Neutrophil (primary cell): ENCODE results near the gene ELOB.

ENCODE experiments used
- H3K27ac ChIP-seq: fragments of 200-600 bp; sonication (generic); 2 replicates; pipeline ENCODE4 v1.5.1; 2016; ENCODE audit warnings: mild to moderate bottlenecking, moderate library complexity
- H3K27me3 ChIP-seq: fragments of 200-600 bp; sonication (generic); 2 replicates; pipeline ENCODE4 v1.6.0; 2016; ENCODE audit warnings: mild to moderate bottlenecking
- H3K36me3 ChIP-seq: fragments of 200-600 bp; sonication (generic); 2 replicates; pipeline ENCODE4 v1.5.1; 2017
- H3K4me1 ChIP-seq, 2 experiments: fragments of 200-600 bp in 1 of 2; sonication (generic) in 1 of 2; 1 replicate in 1 of 2; 2 replicates in 1 of 2; pipeline versions ENCODE4 v1.5.1 to v1.6.1; 2013 to 2016; ENCODE audit warnings: low read depth in 1 of 2, low read length in 1 of 2, mild to moderate bottlenecking in 1 of 2, moderate library complexity in 1 of 2; ENCODE audit not compliant: control insufficient read depth in 1 of 2, insufficient read depth in 1 of 2
- H3K4me3 ChIP-seq, 2 experiments: fragments of 200-600 bp in 1 of 2; sonication (generic) in 1 of 2; 1 replicate in 1 of 2; 2 replicates in 1 of 2; pipeline ENCODE4 v1.5.1; 2013 to 2016; ENCODE audit warnings: low read depth in 1 of 2, low read length in 1 of 2, mild to moderate bottlenecking in 1 of 2, moderate library complexity in 1 of 2
- H3K9me3 ChIP-seq: fragments of 200-600 bp; sonication (generic); 2 replicates; pipeline ENCODE4 v1.5.1; 2016
- TF ChIP-seq, protein P1 (sequence below): fragments of 200-600 bp; sonication (generic); IDR thresholded peaks from 2 replicates; pipeline ENCODE4 v1.5.1; 2016; ENCODE audit warnings: antibody characterized with exemption

The ELOB gene

GRCh38 chr16:2775131-2775716 lies 1.9 kb downstream of the ELOB start:
- H3K27me3 ChIP-seq, result no peaks in the 10 kb centered on the region
- no peak overlapping the region for H3K4me3 ChIP-seq
- peak overlapping the region; percentile 62 for H3K27ac ChIP-seq
- peaks cover 30 to 33% of the 10 kb centered on the region in 2 experiments for H3K4me1 ChIP-seq
- H3K36me3 ChIP-seq, result peaks cover 50% of the 10 kb centered on the region
- H3K9me3 ChIP-seq, result no peaks in the 10 kb centered on the region
- TF ChIP-seq, protein P1, sequence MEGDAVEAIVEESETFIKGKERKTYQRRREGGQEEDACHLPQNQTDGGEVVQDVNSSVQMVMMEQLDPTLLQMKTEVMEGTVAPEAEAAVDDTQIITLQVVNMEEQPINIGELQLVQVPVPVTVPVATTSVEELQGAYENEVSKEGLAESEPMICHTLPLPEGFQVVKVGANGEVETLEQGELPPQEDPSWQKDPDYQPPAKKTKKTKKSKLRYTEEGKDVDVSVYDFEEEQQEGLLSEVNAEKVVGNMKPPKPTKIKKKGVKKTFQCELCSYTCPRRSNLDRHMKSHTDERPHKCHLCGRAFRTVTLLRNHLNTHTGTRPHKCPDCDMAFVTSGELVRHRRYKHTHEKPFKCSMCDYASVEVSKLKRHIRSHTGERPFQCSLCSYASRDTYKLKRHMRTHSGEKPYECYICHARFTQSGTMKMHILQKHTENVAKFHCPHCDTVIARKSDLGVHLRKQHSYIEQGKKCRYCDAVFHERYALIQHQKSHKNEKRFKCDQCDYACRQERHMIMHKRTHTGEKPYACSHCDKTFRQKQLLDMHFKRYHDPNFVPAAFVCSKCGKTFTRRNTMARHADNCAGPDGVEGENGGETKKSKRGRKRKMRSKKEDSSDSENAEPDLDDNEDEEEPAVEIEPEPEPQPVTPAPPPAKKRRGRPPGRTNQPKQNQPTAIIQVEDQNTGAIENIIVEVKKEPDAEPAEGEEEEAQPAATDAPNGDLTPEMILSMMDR, result no peak

DNA sequence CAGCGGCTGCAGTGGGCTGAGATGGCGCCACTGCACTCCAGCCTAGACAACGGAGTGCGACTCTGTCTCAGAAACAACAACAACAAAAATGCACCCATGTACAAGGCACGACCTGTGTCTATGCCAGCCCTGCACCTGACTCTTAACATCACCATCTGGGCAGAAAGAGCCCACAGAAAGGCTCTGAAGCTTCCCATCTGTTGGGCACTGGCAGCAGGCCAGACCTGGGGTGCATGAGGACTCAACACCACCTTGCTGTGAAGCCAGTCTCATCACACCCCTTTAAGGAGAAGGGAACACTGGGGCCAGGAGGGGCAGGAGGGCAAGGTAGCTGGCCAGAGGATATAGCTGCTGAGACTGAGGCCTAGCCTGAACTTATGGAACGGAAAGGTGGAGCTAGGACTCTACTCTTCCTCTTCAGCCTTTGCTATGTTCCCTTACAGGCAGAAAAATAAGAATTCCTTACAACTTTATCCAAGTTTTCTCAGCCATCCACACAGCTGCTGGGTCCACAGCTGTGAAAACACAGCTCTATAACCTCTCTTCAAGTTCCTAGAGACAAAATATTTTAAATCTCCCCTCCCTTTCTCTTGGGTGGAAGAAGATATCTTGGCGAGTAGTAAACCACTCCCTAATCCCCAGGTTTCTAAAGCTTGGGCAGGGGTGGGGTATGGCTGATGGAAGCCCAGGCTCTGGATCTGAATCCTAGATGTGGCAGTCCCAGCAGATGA lies 2.8 kb downstream of the ELOB start:
- Histone ChIP-seq H3K27ac (peak overlapping the region; percentile 62), H3K36me3 (peaks cover 59% of the 10 kb centered on the region), H3K4me1 (peaks cover 30 to 33% of the 10 kb centered on the region in 2 experiments), H3K4me3 (no peak overlapping the region), H3K27me3 (no peaks in the 10 kb centered on the region), H3K9me3 (no peaks in the 10 kb centered on the region)
- TF ChIP-seq, protein P1, result no peak

- TF ChIP-seq, protein P1, result no peak
- Histone ChIP-seq H3K36me3 (peaks cover 68% of the 10 kb centered on the region), H3K9me3 (no peaks in the 10 kb centered on the region), H3K4me1 (peaks cover 27 to 29% of the 10 kb centered on the region in 2 experiments), H3K27ac (peak overlapping the region; percentile 3), H3K27me3 (no peaks in the 10 kb centered on the region), H3K4me3 (no peak overlapping the region)
Observed at GRCh38 chr16:2773188-2773968, 3.7 kb downstream of the ELOB start.

DNA sequence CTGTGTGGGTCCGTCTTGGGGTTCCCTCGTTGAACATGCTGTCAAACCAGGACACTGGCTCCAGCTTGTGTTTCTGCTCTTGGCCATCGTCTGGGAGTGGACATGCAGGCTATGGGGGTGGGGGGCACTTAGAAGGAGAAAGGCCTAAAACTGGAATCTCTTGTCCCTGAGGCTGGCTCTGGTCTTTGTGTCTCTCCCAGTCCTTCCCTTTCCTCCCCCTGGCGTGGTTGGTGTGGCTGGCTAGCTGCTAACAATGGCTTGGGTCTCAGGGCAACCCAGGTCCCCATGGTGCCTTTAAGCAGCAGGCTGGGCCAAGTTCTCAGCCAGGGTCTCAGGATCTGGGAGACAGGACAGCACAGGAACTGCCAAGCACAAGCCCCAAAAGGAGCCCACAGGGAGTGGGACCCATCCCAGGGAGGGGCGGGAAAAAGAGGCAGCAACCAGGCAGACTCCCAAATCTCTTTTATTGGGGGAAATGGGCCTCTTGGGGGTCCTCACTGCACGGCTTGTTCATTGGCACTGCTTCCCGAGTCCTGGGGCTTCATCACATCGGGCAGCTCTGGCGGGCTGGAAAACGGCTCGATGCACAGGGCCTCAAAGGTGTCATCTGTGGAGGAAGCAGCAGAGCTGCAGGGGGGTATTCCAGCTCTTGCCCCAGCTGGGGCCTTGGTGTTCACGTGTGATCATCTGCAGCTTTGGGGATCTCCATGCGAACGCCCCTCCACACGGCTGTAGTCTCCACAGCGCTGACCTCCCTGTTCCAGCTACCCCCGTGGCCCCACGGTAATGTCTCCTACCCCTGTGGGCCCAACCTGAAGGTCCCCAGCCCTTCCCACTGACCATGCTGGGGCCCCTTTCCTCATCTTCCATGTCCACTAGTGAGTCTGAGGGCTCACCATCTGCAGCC lies 5.3 kb downstream of the ELOB start:
- no peaks in the 10 kb centered on the region for H3K9me3 ChIP-seq
- peaks cover 84% of the 10 kb centered on the region for H3K36me3 ChIP-seq
- TF ChIP-seq, protein P1, result no peak
- peak overlapping the region; percentile 0 for H3K27ac ChIP-seq
- no peak overlapping the region for H3K4me3 ChIP-seq
- H3K4me1 ChIP-seq, result peaks cover 19 to 22% of the 10 kb centered on the region in 2 experiments
- no peaks in the 10 kb centered on the region for H3K27me3 ChIP-seq
